Activated CD4-positive, alpha-beta T cell treated with anti-CD3 and anti-CD28 coated beads, Interleukin-2, amount 10 ng/mL, durations not matched to agents 7 days and 5 days (primary cell): ENCODE results near the gene PDLIM4. TPM values are rescaled to one million over a fixed set of nuclear protein-coding genes. Genes with fewer than 3 reads are reported as not detected.
A peak's percentile ranks its signal among the peaks of the same experiment; 100 is the strongest.

Source experiments
- CTCF ChIA-PET: fragments of 350-600 bp; sonication (Branson Sonifier 250); formaldehyde crosslinking; loops from one replicate; lab custom pipeline; 2021; ENCODE audit warnings: antibody characterized with exemption; lab: Charles Lee
- POLR2A ChIA-PET: fragments of 350-600 bp; sonication (Branson Sonifier 250); formaldehyde crosslinking; loops from one replicate; lab custom pipeline; 2021; ENCODE audit warnings: antibody characterized with exemption; lab: Charles Lee
- DNase-seq: peaks from one replicate; pipeline ENCODE4 v3.0.0-alpha.2; 2020
- H3K27ac Mint-ChIP-seq: one replicate; pipeline ENCODE4 v1.8.0; 2021; ENCODE audit warnings: mild to moderate bottlenecking, moderate library complexity, mixed read lengths
- H3K27me3 Mint-ChIP-seq: one replicate; pipeline ENCODE4 v1.8.0; 2021; ENCODE audit warnings: mixed read lengths
- H3K36me3 Mint-ChIP-seq: one replicate; pipeline ENCODE4 v1.8.0; 2021; ENCODE audit warnings: low read depth, mixed read lengths
- H3K4me1 Mint-ChIP-seq: one replicate; pipeline ENCODE4 v1.8.0; 2021; ENCODE audit warnings: mixed read lengths
- H3K4me3 Mint-ChIP-seq: one replicate; pipeline ENCODE4 v1.8.0; 2021; ENCODE audit warnings: mild to moderate bottlenecking, moderate library complexity, mixed read lengths
- H3K9me3 Mint-ChIP-seq: one replicate; pipeline ENCODE4 v1.8.0; 2021; ENCODE audit warnings: mixed read lengths
- total RNA-seq, 2 experiments: library from RNA; stranded (reverse); gene quantifications; one replicate each; pipeline ENCODE4 v1.2.3, GENCODE V29; 2021

Gene PDLIM4
- total RNA-seq, 2 experiments from 2014 or later, result not detected

GRCh38 chr5:132220491-132220890 is 37.0 kb upstream of the PDLIM4 start:
- H3K27me3 Mint-ChIP-seq, result no peaks in the 10 kb centered on the region

DNA sequence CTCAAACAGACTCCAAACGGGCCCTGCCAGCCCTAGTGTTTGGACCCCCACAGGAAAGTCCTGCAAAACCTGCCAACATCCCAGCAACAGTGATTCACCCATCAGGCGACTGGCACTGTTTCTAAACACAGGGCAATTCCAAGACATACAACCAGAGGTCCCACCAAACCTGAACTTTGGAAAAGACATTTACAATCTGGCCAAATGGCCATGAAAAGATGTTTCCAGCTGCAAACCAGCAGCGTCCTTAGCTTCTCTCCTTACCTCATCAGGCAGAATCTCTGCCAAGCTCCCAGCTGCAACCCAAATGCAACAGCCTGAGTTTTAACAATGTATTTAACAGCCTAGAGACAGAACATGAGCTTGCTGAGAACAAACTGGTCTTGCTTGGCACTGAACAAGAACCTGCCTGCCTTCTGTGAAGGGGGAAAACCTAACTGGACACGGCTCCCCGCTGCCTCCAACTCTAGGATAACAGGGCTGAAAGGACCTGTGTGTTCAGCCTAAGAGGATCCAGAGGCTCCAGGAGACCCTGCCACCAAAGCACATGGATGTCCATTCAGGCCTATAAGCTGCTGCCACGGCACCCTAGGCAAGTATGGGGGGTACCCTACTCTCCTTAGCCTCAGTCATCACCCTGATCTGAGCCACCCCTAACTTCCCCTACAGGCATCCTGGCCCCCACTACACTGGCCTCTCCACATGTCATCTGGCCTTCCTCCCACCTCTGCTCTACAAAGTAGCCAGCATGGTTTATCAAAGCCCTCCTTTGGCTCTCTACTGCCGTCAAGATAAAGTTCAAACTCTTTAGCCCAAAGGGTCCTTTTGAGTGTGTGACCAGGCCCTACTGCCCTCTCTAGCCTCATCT is 35.5 kb upstream of the PDLIM4 start:
- Mint-ChIP-seq H3K9me3 (no peaks in the 10 kb centered on the region), H3K27me3 (peaks cover 5% of the 10 kb centered on the region), H3K27ac (no peak overlapping the region), H3K36me3 (no peaks in the 10 kb centered on the region), H3K4me1 (peaks cover 3% of the 10 kb centered on the region), H3K4me3 (no peak overlapping the region)
- ChIA-PET POLR2A (no interaction called here), CTCF (no interaction called here)
- no peak for DNase-seq

More at GRCh38 chr5:132220491-132220890, 37.0 kb upstream of the PDLIM4 start:
- no peaks in the 10 kb centered on the region for H3K4me1 Mint-ChIP-seq
- H3K4me3 Mint-ChIP-seq, result no peak overlapping the region
- CTCF ChIA-PET, result no interaction called here
- POLR2A ChIA-PET, result no interaction called here
- no peaks in the 10 kb centered on the region for H3K9me3 Mint-ChIP-seq
- DNase-seq, result no peak
- no peak overlapping the region for H3K27ac Mint-ChIP-seq
- no peaks in the 10 kb centered on the region for H3K36me3 Mint-ChIP-seq

DNA sequence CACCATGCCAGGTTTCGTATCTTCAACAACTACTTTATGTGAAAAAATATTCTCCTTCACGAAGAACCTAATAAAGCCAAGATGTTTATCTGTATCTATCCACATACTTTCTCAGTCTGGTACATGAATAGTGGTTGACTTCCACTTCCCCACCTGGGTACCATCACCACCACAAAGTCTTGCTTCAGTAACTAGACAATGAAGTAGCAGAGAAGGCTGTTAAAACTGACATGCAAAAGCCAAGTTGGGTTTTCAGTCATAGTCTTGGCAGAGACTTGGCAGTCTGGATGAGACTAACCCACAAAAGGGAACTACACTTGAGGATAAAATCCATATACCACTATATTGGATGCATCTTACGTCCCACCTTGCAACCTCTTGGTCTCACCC is 34.9 kb upstream of the PDLIM4 start:
- no peak overlapping the region for H3K4me3 Mint-ChIP-seq
- CTCF ChIA-PET, result interaction anchor here (1.6 to 3.1 kb wide), 3 partner anchors 8 to 16 kb away, joined by 7 to 16 read pairs (median 8); no protein-coding TSS in a partner anchor
- H3K27me3 Mint-ChIP-seq, result peaks cover 5% of the 10 kb centered on the region
- POLR2A ChIA-PET, result no interaction called here
- H3K9me3 Mint-ChIP-seq, result no peaks in the 10 kb centered on the region
- DNase-seq, result no peak
- H3K4me1 Mint-ChIP-seq, result peaks cover 4% of the 10 kb centered on the region
- H3K36me3 Mint-ChIP-seq, result no peaks in the 10 kb centered on the region
- no peak overlapping the region for H3K27ac Mint-ChIP-seq

DNA sequence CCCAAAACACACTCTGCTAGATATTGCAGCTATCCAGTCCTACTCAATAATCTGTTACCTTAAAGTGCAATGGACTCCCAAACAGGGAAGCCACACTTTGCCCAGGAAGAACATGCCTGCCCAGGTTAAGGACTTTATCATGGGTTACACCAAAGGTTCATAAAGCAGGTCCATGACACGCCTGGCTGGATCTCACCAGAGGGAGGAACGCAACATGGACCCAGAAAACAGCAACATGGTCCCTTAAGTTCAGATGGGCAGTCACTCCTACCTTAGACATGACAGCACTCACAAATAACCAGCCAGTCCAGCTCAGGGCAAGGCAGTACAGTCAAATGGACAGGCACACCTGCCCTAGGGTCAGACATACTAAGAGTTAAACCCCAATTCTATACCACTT is 33.6 kb upstream of the PDLIM4 start:
- DNase-seq, result no peak
- Mint-ChIP-seq H3K4me3 (no peak overlapping the region), H3K9me3 (no peaks in the 10 kb centered on the region), H3K27me3 (peaks cover 7% of the 10 kb centered on the region), H3K4me1 (peaks cover 4% of the 10 kb centered on the region), H3K27ac (no peak overlapping the region), H3K36me3 (no peaks in the 10 kb centered on the region)
- POLR2A ChIA-PET, result no interaction called here
- CTCF ChIA-PET, result interaction anchor here (1.1 to 3.1 kb wide), 4 partner anchors 9 to 49 kb away, joined by 3 to 16 read pairs (median 8); no protein-coding TSS in a partner anchor

GRCh38 chr5:132224716-132225115 is 32.8 kb upstream of the PDLIM4 start:
- Mint-ChIP-seq H3K27ac (no peak overlapping the region), H3K4me1 (peaks cover 4% of the 10 kb centered on the region), H3K4me3 (no peak overlapping the region), H3K9me3 (no peaks in the 10 kb centered on the region), H3K27me3 (peaks cover 15% of the 10 kb centered on the region), H3K36me3 (no peaks in the 10 kb centered on the region)
- POLR2A ChIA-PET, result no interaction called here
- DNase-seq, result no peak
- CTCF ChIA-PET, result interaction anchor here (0.7 to 3.1 kb wide), 4 partner anchors 10 to 177 kb away, joined by 3 to 16 read pairs (median 6); no protein-coding TSS in a partner anchor

GRCh38 chr5:132225165-132226032 is 32.1 kb upstream of the PDLIM4 start:
- H3K4me3 Mint-ChIP-seq, result no peak overlapping the region
- POLR2A ChIA-PET, result no interaction called here
- H3K27me3 Mint-ChIP-seq, result peaks cover 21% of the 10 kb centered on the region
- DNase-seq, result no peak
- CTCF ChIA-PET, result interaction anchor here (0.7 to 3.1 kb wide), 5 partner anchors 9 to 177 kb away, joined by 3 to 16 read pairs (median 4); no protein-coding TSS in a partner anchor
- no peak overlapping the region for H3K27ac Mint-ChIP-seq
- no peaks in the 10 kb centered on the region for H3K36me3 Mint-ChIP-seq
- peaks cover 7% of the 10 kb centered on the region for H3K4me1 Mint-ChIP-seq
- no peaks in the 10 kb centered on the region for H3K9me3 Mint-ChIP-seq

DNA sequence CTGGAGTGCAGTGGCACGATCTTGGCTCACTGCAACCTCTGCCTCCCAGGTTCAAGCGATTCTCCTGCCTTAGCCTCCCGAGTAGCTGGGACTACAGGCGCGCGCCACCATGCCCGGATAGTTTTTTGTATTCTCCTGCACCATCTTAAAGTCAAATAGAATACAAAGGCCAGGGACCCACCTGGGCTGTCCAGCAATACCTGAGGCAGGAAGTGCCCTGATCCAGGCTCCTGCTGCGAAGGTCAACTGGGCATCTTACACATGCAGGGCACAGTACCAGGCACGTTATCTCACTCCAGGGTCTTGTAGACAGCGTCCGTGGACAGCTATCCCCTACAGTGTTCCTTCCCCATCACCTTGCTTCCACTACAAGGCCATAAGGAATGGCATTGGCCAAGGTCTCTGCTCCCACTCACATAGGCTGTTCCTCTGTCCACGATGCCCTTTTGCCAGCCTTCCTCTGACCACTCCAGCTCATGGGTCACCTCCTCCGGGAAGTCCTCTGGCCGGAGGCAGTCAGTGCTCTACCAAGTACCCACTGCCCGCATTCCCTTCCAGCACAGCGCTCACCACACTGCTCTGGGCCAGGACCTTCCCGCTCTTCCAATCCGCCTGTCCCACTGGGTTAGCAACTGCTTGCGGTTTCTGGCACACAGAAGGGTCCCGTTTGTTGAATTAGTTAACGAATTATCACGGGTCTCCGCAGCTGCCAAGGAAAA is 30.8 kb upstream of the PDLIM4 start:
- CTCF ChIA-PET, result interaction anchor here (0.7 to 1.2 kb wide), 3 partner anchors 11 to 45 kb away, joined by 3 to 4 read pairs (median 3); no protein-coding TSS in a partner anchor
- no peaks in the 10 kb centered on the region for H3K36me3 Mint-ChIP-seq

GRCh38 chr5:132227235-132227484 is 30.3 kb upstream of the PDLIM4 start:
- no peaks in the 10 kb centered on the region for H3K9me3 Mint-ChIP-seq
- no peak for DNase-seq
- H3K27me3 Mint-ChIP-seq, result peaks cover 23% of the 10 kb centered on the region
- no peak overlapping the region for H3K27ac Mint-ChIP-seq
- H3K4me1 Mint-ChIP-seq, result peaks cover 16% of the 10 kb centered on the region
- peak overlapping the region; percentile 45 for H3K4me3 Mint-ChIP-seq
- no peaks in the 10 kb centered on the region for H3K36me3 Mint-ChIP-seq
- ChIA-PET POLR2A (no interaction called here), CTCF (interaction anchor here (0.8 to 1.6 kb wide), 5 partner anchors 8 to 117 kb away, joined by 3 to 4 read pairs (median 3); no protein-coding TSS in a partner anchor)

More for the DNA sequence above, 30.8 kb upstream of the PDLIM4 start:
- no peaks in the 10 kb centered on the region for H3K9me3 Mint-ChIP-seq
- H3K27me3 Mint-ChIP-seq, result peaks cover 23% of the 10 kb centered on the region
- peaks cover 16% of the 10 kb centered on the region for H3K4me1 Mint-ChIP-seq
- H3K27ac Mint-ChIP-seq, result no peak overlapping the region
- DNase-seq, result no peak
- POLR2A ChIA-PET, result no interaction called here
- peak overlapping the region; percentile 45 for H3K4me3 Mint-ChIP-seq

DNA sequence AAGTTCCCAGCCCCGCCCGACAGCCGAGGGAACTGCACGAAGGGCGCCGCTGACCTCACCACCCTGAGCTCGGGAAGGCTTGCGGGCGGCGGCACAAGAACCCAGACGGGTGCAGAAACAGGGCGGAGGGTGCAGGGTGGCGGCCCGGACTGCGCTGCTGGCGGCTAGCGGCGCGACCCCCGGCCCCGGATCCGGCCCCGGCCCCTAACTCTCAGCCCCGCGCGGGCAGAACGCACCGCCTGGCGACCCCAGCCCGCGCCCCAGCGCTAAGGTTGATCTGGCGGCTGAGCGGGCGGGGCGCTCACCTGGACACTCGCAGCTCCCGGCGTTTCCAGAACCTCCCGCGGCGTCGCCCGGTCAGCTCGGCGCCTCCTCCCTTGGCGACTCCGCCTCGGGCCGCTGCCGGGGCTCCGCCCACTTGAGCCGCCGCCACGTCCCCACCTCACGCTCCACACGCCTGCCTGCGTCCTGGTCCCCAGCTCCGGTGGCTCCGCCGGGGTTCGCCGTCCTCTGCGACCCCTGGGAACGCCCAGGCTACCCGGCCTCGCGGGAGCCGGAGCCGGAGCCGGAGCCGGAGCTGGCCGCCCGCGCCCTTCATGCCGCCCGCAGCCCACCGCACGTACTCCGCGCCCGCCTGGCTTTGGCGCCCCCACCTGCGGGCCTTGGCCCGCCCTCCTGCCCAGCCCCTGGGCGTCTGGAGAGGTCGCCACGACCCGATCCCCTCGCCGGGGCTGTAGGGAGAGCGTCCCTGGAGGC is 29.8 kb upstream of the PDLIM4 start, which contains the start of gene P4HA2:
Gene P4HA2, minus strand, starts transcription at position 369 of the 756 bp plus-strand sequence. CDS start 9,227 bp downstream, outside the sequence.
- H3K4me1 Mint-ChIP-seq, result peaks cover 16% of the 10 kb centered on the region
- POLR2A ChIA-PET, result interaction anchor here (0.6 kb wide), 1 partner anchor 11 kb away, joined by 4 read pairs; no protein-coding TSS in a partner anchor
- H3K27me3 Mint-ChIP-seq, result peaks cover 23% of the 10 kb centered on the region
- H3K36me3 Mint-ChIP-seq, result no peaks in the 10 kb centered on the region
- H3K9me3 Mint-ChIP-seq, result no peaks in the 10 kb centered on the region
- CTCF ChIA-PET, result interaction anchor here (0.8 to 1.6 kb wide), 5 partner anchors 8 to 118 kb away, joined by 3 to 4 read pairs (median 3); no protein-coding TSS in a partner anchor
- DNase-seq, result peak; percentile 22
- no peak within 1 kb of the TSS for H3K27ac Mint-ChIP-seq
- H3K4me3 Mint-ChIP-seq, result peak within 1 kb of the TSS; percentile 45

DNA sequence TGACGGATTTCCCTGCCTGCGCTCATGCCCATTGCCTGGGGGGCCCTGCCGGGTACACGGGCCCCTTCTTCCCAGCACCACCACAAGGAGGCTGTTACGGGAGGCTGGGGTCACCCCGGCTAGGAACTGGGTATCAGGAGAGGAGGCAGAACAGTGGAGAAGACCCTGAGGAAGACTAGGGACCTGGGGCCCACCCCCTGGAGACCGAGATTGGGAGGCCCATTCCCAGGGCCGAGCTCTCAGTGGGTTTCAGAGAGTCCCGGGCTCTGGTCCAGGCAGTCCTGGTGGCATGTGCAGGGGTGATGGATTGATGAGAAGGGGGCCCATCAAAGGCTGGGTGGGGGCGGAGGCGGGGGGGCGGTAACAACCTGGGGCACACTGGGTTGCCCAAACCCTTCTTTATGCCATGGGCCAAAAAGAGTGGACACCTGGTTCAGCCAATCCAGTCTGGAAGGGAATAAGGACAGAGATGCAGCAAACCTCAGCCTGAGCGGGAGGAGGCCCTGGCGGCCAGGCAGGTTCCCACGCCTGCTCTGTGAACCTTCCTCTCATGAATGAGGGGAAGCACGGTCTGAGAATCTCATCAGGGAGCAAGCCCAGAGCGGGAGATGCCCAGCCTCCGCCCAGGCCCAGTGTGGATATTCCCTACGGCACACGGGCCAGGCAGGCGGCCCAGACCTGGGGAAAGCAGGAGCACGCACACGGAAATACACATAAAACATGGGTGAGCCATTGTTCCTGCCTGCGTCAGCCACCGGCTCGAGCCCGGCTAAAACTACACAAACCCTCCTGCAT is 29.1 kb upstream of the PDLIM4 start:
- H3K27ac Mint-ChIP-seq, result no peak overlapping the region

DNA sequence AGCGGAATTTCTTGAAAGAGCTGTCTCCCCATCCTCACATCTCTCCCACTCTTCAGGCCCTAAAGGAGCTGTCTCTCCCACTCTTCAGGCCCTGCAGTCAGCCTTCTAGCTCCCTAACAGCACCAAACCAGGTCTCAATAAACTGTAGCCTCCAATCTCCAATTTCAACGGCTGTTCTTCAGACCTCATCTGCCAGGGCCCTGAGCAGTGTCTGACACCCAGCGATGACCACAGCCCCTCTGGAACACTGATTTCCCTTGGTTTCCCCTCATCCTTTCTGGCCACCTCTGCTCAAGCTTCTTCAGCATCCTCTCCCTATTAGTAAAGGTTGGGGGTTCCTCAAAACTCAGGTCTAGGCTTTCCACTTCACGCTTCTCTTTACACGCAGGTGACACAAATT is 28.3 kb upstream of the PDLIM4 start:
- H3K36me3 Mint-ChIP-seq, result no peaks in the 10 kb centered on the region
- H3K27me3 Mint-ChIP-seq, result peaks cover 23% of the 10 kb centered on the region
- POLR2A ChIA-PET, result no interaction called here
- H3K27ac Mint-ChIP-seq, result no peak overlapping the region
- no peak for DNase-seq
- peaks cover 16% of the 10 kb centered on the region for H3K4me1 Mint-ChIP-seq
- H3K4me3 Mint-ChIP-seq, result peak overlapping the region; percentile 43
- CTCF ChIA-PET, result interaction anchor here (1.0 to 1.2 kb wide), 2 partner anchors 9 to 11 kb away, joined by 3 to 8 read pairs; no protein-coding TSS in a partner anchor
- no peaks in the 10 kb centered on the region for H3K9me3 Mint-ChIP-seq

More for the DNA sequence above, 29.1 kb upstream of the PDLIM4 start:
- Mint-ChIP-seq H3K9me3 (no peaks in the 10 kb centered on the region), H3K4me1 (peaks cover 16% of the 10 kb centered on the region), H3K4me3 (peak overlapping the region; percentile 43), H3K27me3 (peaks cover 23% of the 10 kb centered on the region), H3K36me3 (no peaks in the 10 kb centered on the region)
- ChIA-PET CTCF (interaction anchor here (1.0 to 1.6 kb wide), 5 partner anchors 7 to 118 kb away, joined by 3 to 8 read pairs (median 3); no protein-coding TSS in a partner anchor), POLR2A (interaction anchor here (0.6 kb wide), 1 partner anchor 10 kb away, joined by 4 read pairs; no protein-coding TSS in a partner anchor)
- DNase-seq, result no peak
